B cell (primary cell): ENCODE data around the gene SPTA1. TPM values are rescaled to one million over a fixed set of nuclear protein-coding genes. Genes with fewer than 3 reads are reported as not detected.

ENCODE experiments used
- ATAC-seq: fragments of 200-7000 bp; cut with Tn5 transposase; one replicate; pipeline ENCODE4 v1.10.0; 2021; ENCODE audit warnings: low read depth, mild to moderate bottlenecking, moderate number of reproducible peaks, moderate library complexity
- CTCF ChIA-PET: fragments of 350-600 bp; sonication (Branson Sonifier 250); formaldehyde crosslinking; loops from one replicate; lab custom pipeline; 2021; ENCODE audit warnings: antibody characterized with exemption, inconsistent platforms; lab: Charles Lee
- POLR2A ChIA-PET: fragments of 350-600 bp; sonication (Branson Sonifier 250); formaldehyde crosslinking; loops from one replicate; lab custom pipeline; 2021; ENCODE audit warnings: antibody characterized with exemption; lab: Charles Lee
- DNase-seq: peaks from one replicate; pipeline ENCODE4 v3.0.0; 2013
- H2AFZ ChIP-seq: 2 replicates; pipeline ENCODE4 v1.6.1; 2012; ENCODE audit warnings: mild to moderate bottlenecking, low read depth, low read length; ENCODE audit not compliant: insufficient read depth, poor library complexity, severe bottlenecking
- H3K27ac ChIP-seq, 2 donors: 1 replicate in 1 of 2; 2 replicates in 1 of 2; pipeline ENCODE4 v1.5.1; 2012 to 2013; ENCODE audit warnings: low read length in 2 of 2, mild to moderate bottlenecking in 2 of 2, moderate library complexity in 1 of 2
- H3K27me3 ChIP-seq, 4 experiments: fragments of 200-600 bp in 1 of 4; sonication (generic) in 1 of 4; replicated peaks in 1 of 4; 1 replicate in 2 of 4; 2 replicates in 2 of 4; pipeline versions ENCODE4 v1.6.1 to v1.7.0; 2013 to 2016; ENCODE audit warnings: low read length in 3 of 4, mild to moderate bottlenecking in 2 of 4, mixed read lengths in 1 of 4, moderate library complexity in 1 of 4; ENCODE audit not compliant: insufficient read depth in 4 of 4, control insufficient read depth in 3 of 4; ENCODE audit errors: control extremely low read depth in 1 of 4
- H3K36me3 ChIP-seq, 2 experiments: replicated peaks in 1 of 2; 1 replicate in 1 of 2; 2 replicates in 1 of 2; pipeline versions ENCODE4 v1.6.1 to v1.7.1; 2013; ENCODE audit warnings: low read length in 1 of 2; ENCODE audit not compliant: insufficient read depth in 2 of 2, control insufficient read depth in 1 of 2; ENCODE audit errors: control extremely low read depth in 1 of 2, extremely low read depth in 1 of 2
- H3K4me1 ChIP-seq, 2 donors: fragments of 200-600 bp in 1 of 2; sonication (generic) in 1 of 2; 1 replicate in 1 of 2; 2 replicates in 1 of 2; pipeline versions ENCODE4 v1.5.1 to v1.6.1; 2013 to 2017; ENCODE audit warnings: low read length in 2 of 2; ENCODE audit not compliant: control insufficient read depth in 2 of 2, insufficient read depth in 2 of 2
- H3K4me2 ChIP-seq: replicated peaks from 2 replicates; pipeline ENCODE3; 2012; ENCODE audit warnings: mild to moderate bottlenecking, low read depth, low read length; ENCODE audit not compliant: poor library complexity, severe bottlenecking
- H3K4me3 ChIP-seq, 5 experiments: fragments of 200-600 bp in 1 of 5; sonication (generic) in 1 of 5; 1 replicate in 3 of 5; 2 replicates in 2 of 5; pipeline versions ENCODE4 v1.5.1 to v1.7.0; 2011 to 2016; ENCODE audit warnings: low read length in 4 of 5, mild to moderate bottlenecking in 4 of 5, low read depth in 2 of 5, control low read depth in 1 of 5, moderate library complexity in 1 of 5; ENCODE audit not compliant: insufficient read depth in 1 of 5; ENCODE audit errors: control extremely low read depth in 1 of 5, extremely low read depth in 1 of 5
- H3K79me2 ChIP-seq: fragments of 200-600 bp; sonication (generic); one replicate; pipeline ENCODE4 v1.6.0; 2016; ENCODE audit warnings: low read length; ENCODE audit not compliant: control insufficient read depth, insufficient read depth
- H3K9ac ChIP-seq: fragments of 200-600 bp; sonication (generic); 2 replicates; pipeline ENCODE4 v1.6.1; 2017; ENCODE audit warnings: mild to moderate bottlenecking, low read length, moderate library complexity
- H3K9me3 ChIP-seq, 3 donors: one replicate each; pipeline versions ENCODE4 v1.6.1 to v1.7.1; 2013; ENCODE audit warnings: low read length in 2 of 3; ENCODE audit not compliant: control insufficient read depth in 2 of 3, insufficient read depth in 1 of 3; ENCODE audit errors: control extremely low read depth in 1 of 3
- H4K20me1 ChIP-seq: 2 replicates; pipeline ENCODE4 v1.6.0; 2012; ENCODE audit warnings: mild to moderate bottlenecking, low read length; ENCODE audit not compliant: insufficient read depth, control insufficient read depth, poor library complexity, severe bottlenecking
- H3K27ac Mint-ChIP-seq: one replicate; pipeline ENCODE4 v1.8.0; 2021; ENCODE audit warnings: mixed read lengths
- H3K27me3 Mint-ChIP-seq: one replicate; pipeline ENCODE4 v1.8.0; 2021; ENCODE audit warnings: mixed read lengths
- H3K4me1 Mint-ChIP-seq: one replicate; pipeline ENCODE4 v1.8.0; 2021; ENCODE audit warnings: mixed read lengths
- H3K4me3 Mint-ChIP-seq: one replicate; pipeline ENCODE4 v1.8.0; 2021; ENCODE audit warnings: mixed read lengths
- H3K9me3 Mint-ChIP-seq: one replicate; pipeline ENCODE4 v1.8.0; 2022; ENCODE audit warnings: mixed read lengths; ENCODE audit not compliant: insufficient read depth
- CTCF ChIP-seq: fragments of 200-600 bp; IDR thresholded peaks from one replicate; pipeline ENCODE4 v1.8.0; 2022; ENCODE audit warnings: antibody characterized with exemption, mild to moderate bottlenecking
- EZH2 ChIP-seq: IDR thresholded peaks from 2 replicates; pipeline ENCODE4 v1.6.1; 2012; ENCODE audit warnings: borderline replicate concordance, low read depth, mild to moderate bottlenecking, moderate library complexity, low read length; ENCODE audit not compliant: insufficient read depth, poor library complexity, severe bottlenecking
- WGBS: methylation state at CpG from one replicate; pipeline ENCODE4 v1.1.5; 2013; ENCODE audit warnings: missing lambda C conversion rate; ENCODE audit not compliant: insufficient coverage; 5-methylcytosine and 5-hydroxymethylcytosine counted together
- intact Hi-C: fragments of 100-400 bp; cut with micrococcal nuclease; formaldehyde crosslinking; loops from one replicate; pipeline ENCODE4 v1.10.0; 2022
- polyA plus RNA-seq: library from polyadenylated mRNA; depleted of rRNA; stranded (reverse); fragments of >200 nt; gene quantifications from 2 replicates; pipeline ENCODE4 v1.2.3, GENCODE V29; 2012
- total RNA-seq, 2 donors: library from RNA; stranded (reverse); fragments of 120-200 nt in 1 of 2; gene quantifications; 1 replicate in 1 of 2; 2 replicates in 1 of 2; pipeline versions ENCODE4 v1.2.3 to v1.2.4, GENCODE V29; 2013 to 2022

Gene SPTA1
- total and polyA plus RNA-seq, 2 donors (not counting 1 experiment from before 2014, with no cell fraction given) = 0.21 TPM; not detected in 1

GRCh38 chr1:158649052-158649451 lies 37.5 kb downstream of the SPTA1 start:
- intact Hi-C loops = no loop called here
- H3K9me3 ChIP-seq = no peaks in the 10 kb centered on the region
- Mint-ChIP-seq H3K9me3 (no peaks in the 10 kb centered on the region), H3K27me3 (no peaks in the 10 kb centered on the region), H3K27ac (no peak overlapping the region), H3K4me3 (no peak overlapping the region), H3K4me1 (peaks cover 45% of the 10 kb centered on the region)
- H2AFZ ChIP-seq = no peak overlapping the region
- no peaks in the 10 kb centered on the region for H3K36me3 ChIP-seq
- H3K27ac ChIP-seq = no peak overlapping the region
- no peak overlapping the region for H3K4me2 ChIP-seq
- no peaks in the 10 kb centered on the region for H3K79me2 ChIP-seq
- ChIA-PET POLR2A (no interaction called here), CTCF (interaction anchor here (0.7 kb wide), 1 partner anchor 525 kb away, joined by 4 read pairs; no protein-coding TSS in a partner anchor)
- DNase-seq = no peak
- no peak for TF ChIP-seq CTCF
- TF ChIP-seq EZH2 = no peak
- peaks cover 12 to 20% of the 10 kb centered on the region in 2 donors for H3K4me1 ChIP-seq
- H3K9ac ChIP-seq = no peak overlapping the region
- no peaks in the 10 kb centered on the region for H3K27me3 ChIP-seq
- no peak for ATAC-seq
- H4K20me1 ChIP-seq = no peaks in the 10 kb centered on the region
- H3K4me3 ChIP-seq = no peak overlapping the region

- Histone ChIP-seq H3K27me3 (no peaks in the 10 kb centered on the region), H4K20me1 (no peaks in the 10 kb centered on the region), H3K9ac (peak overlapping the region; percentile 12), H3K9me3 (no peaks in the 10 kb centered on the region), H3K79me2 (no peaks in the 10 kb centered on the region), H3K4me1 (peaks cover 8 to 20% of the 10 kb centered on the region in 2 donors), H3K27ac (peak overlapping the region in 1 of 2 donors; percentile 13), H3K36me3 (no peaks in the 10 kb centered on the region), H2AFZ (no peak overlapping the region), H3K4me3 (peak overlapping the region in 1 of 5 experiments; percentile 7), H3K4me2 (peak overlapping the region; percentile 46)
- CTCF ChIA-PET = no interaction called here
- no peak for TF ChIP-seq EZH2
- TF ChIP-seq CTCF = no peak
- POLR2A ChIA-PET = no interaction called here
- ATAC-seq = no peak
- Mint-ChIP-seq H3K9me3 (no peaks in the 10 kb centered on the region), H3K27ac (no peak overlapping the region), H3K27me3 (no peaks in the 10 kb centered on the region), H3K4me3 (peak overlapping the region; percentile 49), H3K4me1 (peaks cover 31% of the 10 kb centered on the region)
- intact Hi-C loops = no loop called here
- DNase-seq = peak; percentile 27
- WGBS = no CpG with 5 or more reads among the region's 1 CpG
Observed at GRCh38 chr1:158646465-158646864, 40.0 kb downstream of the SPTA1 start.
